SK-N-SH (cell line): ENCODE measurements around the gene CYTH4. TPM values are rescaled to one million over a fixed set of nuclear protein-coding genes. Genes with fewer than 3 reads are reported as not detected.

ENCODE experiments used
- CTCF ChIA-PET: fragments of 300-600, 350-600 bp; formaldehyde crosslinking; extraction: SDS; loops from one replicate; lab custom pipeline; 2021; lab: Yijun Ruan, JAX
- POLR2A ChIA-PET: fragments of 350-600 bp; sonication (Branson Sonifier 250); formaldehyde crosslinking; extraction: SDS; loops from one replicate; lab custom pipeline; 2020; ENCODE audit warnings: antibody characterized with exemption, inconsistent platforms; lab: Yijun Ruan, JAX
- DNase-seq: peaks from one replicate; pipeline ENCODE4 v3.0.0; 2012
- H2AFZ ChIP-seq: fragments of 200-600 bp; sonication (generic); 2 replicates; pipeline ENCODE4 v1.8.1; 2016; ENCODE audit warnings: antibody characterized with exemption, mild to moderate bottlenecking, low read depth
- H3F3A ChIP-seq: fragments of 200-600 bp; sonication (generic); replicated peaks from 2 replicates; pipeline ENCODE3; 2016; ENCODE audit warnings: antibody characterized with exemption, mild to moderate bottlenecking; ENCODE audit not compliant: insufficient read depth
- H3K27ac ChIP-seq, 2 experiments: fragments of 200-500 bp in 1 of 2; fragments of 200-600 bp in 1 of 2; sonication (Bioruptor generic) in 1 of 2; sonication (generic), shearing (Covaris generic) in 1 of 2; 2 replicates each; pipeline versions ENCODE4 v1.5.1 to v1.6.1; 2014 to 2016; ENCODE audit warnings: low read depth in 2 of 2, inconsistent platforms in 1 of 2, low read length in 1 of 2, mild to moderate bottlenecking in 1 of 2, mixed read lengths in 1 of 2
- H3K27me3 ChIP-seq: fragments of 200-600 bp; sonication (generic), shearing (Covaris generic); 2 replicates; pipeline ENCODE4 v1.6.1; 2016; ENCODE audit warnings: mixed run types; ENCODE audit not compliant: insufficient read depth
- H3K36me3 ChIP-seq, 2 experiments: fragments of 200-500 bp in 1 of 2; fragments of 200-600 bp in 1 of 2; sonication (Bioruptor generic) in 1 of 2; sonication (generic) in 1 of 2; replicated peaks in 1 of 2; 2 replicates each; pipeline versions ENCODE3 to v1.5.1; 2014 to 2016; ENCODE audit warnings: low read length in 1 of 2, mild to moderate bottlenecking in 1 of 2; ENCODE audit not compliant: insufficient read depth in 2 of 2, control insufficient read depth in 1 of 2
- H3K4me1 ChIP-seq, 2 experiments: fragments of 200-500 bp in 1 of 2; fragments of 200-600 bp in 1 of 2; sonication (Bioruptor generic) in 1 of 2; sonication (generic), shearing (Covaris generic) in 1 of 2; 2 replicates each; pipeline versions ENCODE4 v1.5.1 to v1.6.1; 2014 to 2016; ENCODE audit warnings: low read depth in 1 of 2, low read length in 1 of 2, mixed run types in 1 of 2; ENCODE audit not compliant: insufficient read depth in 2 of 2, control insufficient read depth in 1 of 2
- H3K4me2 ChIP-seq: fragments of 200-600 bp; sonication (generic), shearing (Covaris generic); 2 replicates; pipeline ENCODE4 v1.6.1; 2017; ENCODE audit warnings: mixed run types
- H3K4me3 ChIP-seq, 2 experiments: fragments of 200-500 bp in 1 of 2; fragments of 200-600 bp in 1 of 2; sonication (Bioruptor generic) in 1 of 2; sonication (generic), shearing (Covaris generic) in 1 of 2; 2 replicates each; pipeline versions ENCODE4 v1.5.1 to v1.8.1; 2014 to 2016; ENCODE audit warnings: low read depth in 2 of 2, inconsistent platforms in 1 of 2, low read length in 1 of 2, mild to moderate bottlenecking in 1 of 2, mixed read lengths in 1 of 2, moderate library complexity in 1 of 2
- H3K79me2 ChIP-seq: fragments of 200-600 bp; sonication (generic); 2 replicates; pipeline ENCODE4 v1.8.1; 2017; ENCODE audit warnings: mild to moderate bottlenecking; ENCODE audit not compliant: insufficient read depth
- H3K9ac ChIP-seq: fragments of 200-600 bp; sonication (generic); 2 replicates; pipeline ENCODE4 v1.6.1; 2017; ENCODE audit warnings: mixed run types
- H3K9me2 ChIP-seq: fragments of 200-600 bp; sonication (generic); 2 replicates; pipeline ENCODE4 v1.6.1; 2017; ENCODE audit warnings: mixed run types
- H3K9me3 ChIP-seq: fragments of 200-600 bp; sonication (generic); 2 replicates; pipeline ENCODE4 v1.6.1; 2017; ENCODE audit warnings: mixed run types, mild to moderate bottlenecking, moderate library complexity
- H4K20me1 ChIP-seq: fragments of 200-600 bp; sonication (generic); 2 replicates; pipeline ENCODE4 v1.6.1; 2017; ENCODE audit warnings: mild to moderate bottlenecking, mixed run types; ENCODE audit not compliant: insufficient read depth
- ELF1 ChIP-seq: IDR thresholded peaks from 2 replicates; pipeline ENCODE4 v1.4.0; 2012
- EZH2phosphoT487 ChIP-seq: fragments of 200-600 bp; sonication (generic); IDR thresholded peaks from 2 replicates; pipeline ENCODE4 v1.6.1; 2017; ENCODE audit warnings: low read depth, mixed run types, mild to moderate bottlenecking, antibody characterized with exemption, moderate library complexity, borderline replicate concordance
- FOSL2 ChIP-seq: IDR thresholded peaks from 2 replicates; pipeline ENCODE4 v1.4.0; 2012; ENCODE audit warnings: low read depth, mild to moderate bottlenecking, moderate library complexity, borderline replicate concordance
- FOXJ3 ChIP-seq: sonication (generic); formaldehyde crosslinking; IDR thresholded peaks from 2 replicates; pipeline ENCODE4 v1.5.1; 2020; ENCODE audit warnings: mild to moderate bottlenecking, missing genetic modification reagents
- FOXM1 ChIP-seq: IDR thresholded peaks from 2 replicates; pipeline ENCODE4 v1.4.0; 2012; ENCODE audit warnings: low read depth, mild to moderate bottlenecking
- MEF2A ChIP-seq: IDR thresholded peaks from 2 replicates; pipeline ENCODE4 v1.4.0; 2012; ENCODE audit warnings: low read depth, borderline replicate concordance
- MXI1 ChIP-seq: IDR thresholded peaks from 2 replicates; pipeline ENCODE4 v1.6.1; 2012; ENCODE audit warnings: mild to moderate bottlenecking, low read depth, low read length, improper control_type of control experiment
- NFIC ChIP-seq: IDR thresholded peaks from 2 replicates; pipeline ENCODE4 v1.4.0; 2012; ENCODE audit warnings: borderline replicate concordance
- NRF1 ChIP-seq: IDR thresholded peaks from 2 replicates; pipeline ENCODE4 v1.6.1; 2012; ENCODE audit warnings: low read depth, mild to moderate bottlenecking, low read length
- RCOR1 ChIP-seq: fragments of 150-350 bp; IDR thresholded peaks from 2 replicates; pipeline ENCODE4 v1.6.1; 2017; ENCODE audit warnings: antibody characterized with exemption, low read length
- RFX5 ChIP-seq: IDR thresholded peaks from 2 replicates; pipeline ENCODE4 v1.6.1; 2012; ENCODE audit warnings: mild to moderate bottlenecking, improper control_type of control experiment, low read length
- RXRA ChIP-seq: IDR thresholded peaks from 2 replicates; pipeline ENCODE4 v1.4.0; 2012; ENCODE audit warnings: low read depth, mild to moderate bottlenecking, borderline replicate concordance
- SIN3A ChIP-seq: IDR thresholded peaks from 2 replicates; pipeline ENCODE4 v1.6.1; 2012; ENCODE audit warnings: low read depth, mild to moderate bottlenecking, low read length, moderate library complexity, borderline replicate concordance
- SMC3 ChIP-seq: IDR thresholded peaks from 2 replicates; pipeline ENCODE4 v1.6.1; 2012; ENCODE audit warnings: low read depth, low read length, improper control_type of control experiment
- TAF1 ChIP-seq: IDR thresholded peaks from 2 replicates; pipeline ENCODE4 v1.6.1; 2012; ENCODE audit warnings: low read depth, mild to moderate bottlenecking, low read length, moderate library complexity, borderline replicate concordance
- TCF12 ChIP-seq: IDR thresholded peaks from 2 replicates; pipeline ENCODE4 v1.4.0; 2012
- WGBS: methylation state at CpG from one replicate; pipeline ENCODE4 v1.1.6; 2017; ENCODE audit warnings: low lambda C conversion rate; 5-methylcytosine and 5-hydroxymethylcytosine counted together
- polyA plus RNA-seq, 3 experiments: library from polyadenylated mRNA; depleted of rRNA; stranded (reverse); fragments of >200 nt; gene quantifications; 2 replicates each; pipeline ENCODE4 v1.2.3, GENCODE V29; 2012
- TF ChIP-seq, protein P1 (sequence below): IDR thresholded peaks from 2 replicates; pipeline ENCODE4 v1.4.0; 2012; ENCODE audit warnings: low read depth, borderline replicate concordance
- TF ChIP-seq, protein P2 (sequence below): fragments of 200-600 bp; sonication (generic); IDR thresholded peaks from 2 replicates; pipeline ENCODE4 v1.6.1; 2017; ENCODE audit warnings: antibody characterized with exemption, mild to moderate bottlenecking, moderate library complexity
- TF ChIP-seq, protein P3 (sequence below): IDR thresholded peaks from 2 replicates; pipeline ENCODE4 v1.4.0; 2012; ENCODE audit warnings: low read depth, borderline replicate concordance
- TF ChIP-seq, protein P4 (sequence below): IDR thresholded peaks from 2 replicates; pipeline ENCODE4; 2012
- TF ChIP-seq, protein P5 (sequence below): IDR thresholded peaks from 2 replicates; pipeline ENCODE4 v1.4.0; 2012; ENCODE audit warnings: low read depth

CYTH4 gene
- polyA plus RNA-seq, 1 of the 3 experiments (the other 2 are of a cell fraction): 0.07 TPM

DNA sequence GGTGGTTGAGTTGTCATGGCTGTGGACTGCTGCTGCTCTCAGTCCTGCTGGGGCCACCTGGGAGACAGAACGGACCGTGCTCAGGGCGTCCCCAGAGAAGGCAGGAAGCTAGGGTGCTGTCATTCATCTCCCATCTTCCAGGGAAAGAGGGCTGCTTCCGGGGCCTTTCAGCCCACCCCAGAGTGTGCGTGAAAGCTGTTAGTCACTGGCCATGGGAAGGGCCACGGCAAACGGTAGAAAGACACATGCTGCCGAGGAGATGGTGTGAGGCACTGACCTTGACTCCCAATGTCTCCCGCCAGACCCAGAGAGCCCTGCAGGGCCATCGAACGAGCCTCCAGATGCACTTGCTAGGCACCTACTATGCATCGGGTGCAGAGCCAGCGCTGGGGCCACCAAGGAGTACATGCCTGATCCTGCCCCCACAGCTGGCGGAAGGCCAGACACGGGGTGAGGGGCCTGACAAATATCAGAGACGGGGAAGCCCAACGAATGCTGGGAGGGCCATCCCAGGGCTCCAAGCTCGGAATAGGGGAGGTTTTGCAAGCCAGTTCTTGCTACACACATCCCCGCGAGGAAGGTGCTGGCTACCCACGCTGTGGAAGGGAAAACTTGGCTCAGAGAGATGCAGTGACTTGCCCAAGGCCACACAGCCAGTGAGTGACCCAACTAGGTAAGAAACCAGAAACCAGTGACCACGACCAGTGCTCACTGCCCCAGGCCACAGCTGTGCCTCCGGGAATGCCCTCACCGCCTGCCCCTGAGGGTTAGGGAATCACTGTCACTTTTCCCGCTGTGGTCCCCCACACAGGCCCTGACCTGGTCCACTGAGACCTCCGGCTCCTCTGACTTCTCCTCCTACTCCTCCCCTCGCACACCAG, 48.3 kb upstream of the CYTH4 start (continued):
- TF ChIP-seq SMC3 (no peak), RCOR1 (no peak), RFX5 (no peak)
- TF ChIP-seq, protein P1, sequence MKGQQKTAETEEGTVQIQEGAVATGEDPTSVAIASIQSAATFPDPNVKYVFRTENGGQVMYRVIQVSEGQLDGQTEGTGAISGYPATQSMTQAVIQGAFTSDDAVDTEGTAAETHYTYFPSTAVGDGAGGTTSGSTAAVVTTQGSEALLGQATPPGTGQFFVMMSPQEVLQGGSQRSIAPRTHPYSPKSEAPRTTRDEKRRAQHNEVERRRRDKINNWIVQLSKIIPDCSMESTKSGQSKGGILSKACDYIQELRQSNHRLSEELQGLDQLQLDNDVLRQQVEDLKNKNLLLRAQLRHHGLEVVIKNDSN: no peak

DNA sequence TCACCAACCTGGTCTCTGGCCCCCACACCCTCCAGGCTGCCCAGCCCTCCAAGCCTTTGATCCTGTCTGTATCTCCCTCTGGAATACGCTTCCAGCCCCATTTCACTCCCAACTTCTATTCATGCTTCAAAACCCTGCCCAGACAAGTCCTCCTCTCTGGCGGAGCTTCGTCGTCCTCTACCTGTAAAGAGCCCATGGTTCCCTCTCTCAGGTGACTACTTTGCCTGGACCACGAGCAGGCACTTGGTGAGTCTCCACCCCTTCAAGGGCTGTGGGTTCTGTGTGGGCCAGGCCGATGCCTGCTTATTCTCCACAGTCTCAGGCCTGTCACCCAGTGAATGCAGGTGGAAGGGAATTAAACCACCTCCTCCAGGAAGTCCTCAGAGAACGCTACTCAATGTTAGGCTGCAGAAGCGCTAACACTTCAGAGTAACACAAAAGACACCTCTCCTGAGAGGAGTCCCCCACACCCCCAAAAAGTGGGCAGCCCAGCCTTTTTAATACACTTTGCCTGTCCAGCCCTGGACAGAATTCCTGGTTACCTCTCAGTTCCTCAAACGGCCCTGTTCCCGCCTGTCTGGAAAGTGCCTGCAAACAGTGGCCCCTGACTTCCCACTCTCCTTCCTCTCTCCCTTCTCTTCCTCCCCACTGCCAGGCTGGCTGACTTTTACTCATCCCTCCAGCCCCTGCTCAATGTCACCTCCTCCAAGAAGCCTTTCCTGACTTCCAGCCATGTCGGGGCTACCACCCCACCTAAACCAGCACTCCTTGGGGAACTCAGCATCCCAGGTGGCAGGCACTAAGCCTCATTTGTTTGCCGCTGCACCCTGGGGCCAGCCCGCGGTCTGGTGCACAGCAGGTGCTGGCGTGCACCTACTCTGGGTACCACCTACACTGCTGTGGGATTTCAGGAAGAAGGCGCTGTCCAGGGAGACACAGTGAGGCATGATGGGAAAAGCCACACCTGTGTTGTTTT, 47.3 kb upstream of the CYTH4 start:
- H3F3A ChIP-seq: peaks cover 3% of the 10 kb centered on the region
- no peak overlapping the region for H3K9ac ChIP-seq
- DNase-seq: no peak
- no peaks in the 10 kb centered on the region for H3K27me3 ChIP-seq
- no peaks in the 10 kb centered on the region; a peak in 1 of 4 replicates for H3K4me1 ChIP-seq
- H2AFZ ChIP-seq: no peak overlapping the region
- WGBS: 89% methylated on average over 16 of the region's 16 CpGs
- POLR2A ChIA-PET: no interaction called here
- no peaks in the 10 kb centered on the region for H3K9me2 ChIP-seq
- H4K20me1 ChIP-seq: no peaks in the 10 kb centered on the region
- no peaks in the 10 kb centered on the region for H3K9me3 ChIP-seq
- H3K4me2 ChIP-seq: no peak overlapping the region
- CTCF ChIA-PET: interaction anchor here (1.1 kb wide), 1 partner anchor 25 kb away, joined by 4 read pairs; no protein-coding TSS in a partner anchor
- no peaks in the 10 kb centered on the region for H3K36me3 ChIP-seq
- no peak overlapping the region for H3K27ac ChIP-seq
- no peak for TF ChIP-seq MEF2A
- TF ChIP-seq TCF12: no peak
- TF ChIP-seq RFX5: no peak
- TF ChIP-seq, protein P2, sequence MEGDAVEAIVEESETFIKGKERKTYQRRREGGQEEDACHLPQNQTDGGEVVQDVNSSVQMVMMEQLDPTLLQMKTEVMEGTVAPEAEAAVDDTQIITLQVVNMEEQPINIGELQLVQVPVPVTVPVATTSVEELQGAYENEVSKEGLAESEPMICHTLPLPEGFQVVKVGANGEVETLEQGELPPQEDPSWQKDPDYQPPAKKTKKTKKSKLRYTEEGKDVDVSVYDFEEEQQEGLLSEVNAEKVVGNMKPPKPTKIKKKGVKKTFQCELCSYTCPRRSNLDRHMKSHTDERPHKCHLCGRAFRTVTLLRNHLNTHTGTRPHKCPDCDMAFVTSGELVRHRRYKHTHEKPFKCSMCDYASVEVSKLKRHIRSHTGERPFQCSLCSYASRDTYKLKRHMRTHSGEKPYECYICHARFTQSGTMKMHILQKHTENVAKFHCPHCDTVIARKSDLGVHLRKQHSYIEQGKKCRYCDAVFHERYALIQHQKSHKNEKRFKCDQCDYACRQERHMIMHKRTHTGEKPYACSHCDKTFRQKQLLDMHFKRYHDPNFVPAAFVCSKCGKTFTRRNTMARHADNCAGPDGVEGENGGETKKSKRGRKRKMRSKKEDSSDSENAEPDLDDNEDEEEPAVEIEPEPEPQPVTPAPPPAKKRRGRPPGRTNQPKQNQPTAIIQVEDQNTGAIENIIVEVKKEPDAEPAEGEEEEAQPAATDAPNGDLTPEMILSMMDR: no peak
- no peak for TF ChIP-seq MXI1
- no peak for TF ChIP-seq TAF1
- no peak for TF ChIP-seq EZH2phosphoT487
- TF ChIP-seq FOXJ3 (CRISPR knock-in tag): no peak
- TF ChIP-seq ELF1: no peak
- TF ChIP-seq RCOR1: no peak
- TF ChIP-seq, protein P3, sequence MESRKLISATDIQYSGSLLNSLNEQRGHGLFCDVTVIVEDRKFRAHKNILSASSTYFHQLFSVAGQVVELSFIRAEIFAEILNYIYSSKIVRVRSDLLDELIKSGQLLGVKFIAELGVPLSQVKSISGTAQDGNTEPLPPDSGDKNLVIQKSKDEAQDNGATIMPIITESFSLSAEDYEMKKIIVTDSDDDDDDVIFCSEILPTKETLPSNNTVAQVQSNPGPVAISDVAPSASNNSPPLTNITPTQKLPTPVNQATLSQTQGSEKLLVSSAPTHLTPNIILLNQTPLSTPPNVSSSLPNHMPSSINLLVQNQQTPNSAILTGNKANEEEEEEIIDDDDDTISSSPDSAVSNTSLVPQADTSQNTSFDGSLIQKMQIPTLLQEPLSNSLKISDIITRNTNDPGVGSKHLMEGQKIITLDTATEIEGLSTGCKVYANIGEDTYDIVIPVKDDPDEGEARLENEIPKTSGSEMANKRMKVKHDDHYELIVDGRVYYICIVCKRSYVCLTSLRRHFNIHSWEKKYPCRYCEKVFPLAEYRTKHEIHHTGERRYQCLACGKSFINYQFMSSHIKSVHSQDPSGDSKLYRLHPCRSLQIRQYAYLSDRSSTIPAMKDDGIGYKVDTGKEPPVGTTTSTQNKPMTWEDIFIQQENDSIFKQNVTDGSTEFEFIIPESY: no peak
- no peak for TF ChIP-seq NRF1
- no peak for TF ChIP-seq RXRA
- no peak for TF ChIP-seq NFIC
- TF ChIP-seq FOXM1: no peak
- TF ChIP-seq, protein P4, sequence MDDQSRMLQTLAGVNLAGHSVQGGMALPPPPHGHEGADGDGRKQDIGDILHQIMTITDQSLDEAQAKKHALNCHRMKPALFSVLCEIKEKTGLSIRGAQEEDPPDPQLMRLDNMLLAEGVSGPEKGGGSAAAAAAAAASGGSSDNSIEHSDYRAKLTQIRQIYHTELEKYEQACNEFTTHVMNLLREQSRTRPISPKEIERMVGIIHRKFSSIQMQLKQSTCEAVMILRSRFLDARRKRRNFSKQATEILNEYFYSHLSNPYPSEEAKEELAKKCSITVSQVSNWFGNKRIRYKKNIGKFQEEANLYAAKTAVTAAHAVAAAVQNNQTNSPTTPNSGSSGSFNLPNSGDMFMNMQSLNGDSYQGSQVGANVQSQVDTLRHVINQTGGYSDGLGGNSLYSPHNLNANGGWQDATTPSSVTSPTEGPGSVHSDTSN: no peak
- TF ChIP-seq SIN3A: no peak
- TF ChIP-seq, protein P5, sequence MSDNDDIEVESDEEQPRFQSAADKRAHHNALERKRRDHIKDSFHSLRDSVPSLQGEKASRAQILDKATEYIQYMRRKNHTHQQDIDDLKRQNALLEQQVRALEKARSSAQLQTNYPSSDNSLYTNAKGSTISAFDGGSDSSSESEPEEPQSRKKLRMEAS: no peak
- TF ChIP-seq FOSL2: no peak
- TF ChIP-seq, all 33 proteins: peak for 0
- Histone ChIP-seq H3K79me2 (no peaks in the 10 kb centered on the region), H3K4me3 (no peak overlapping the region)
